Transverse colon (tissue), 3 donors: ENCODE data around the gene KIF5B.

Experiments
- CTCF ChIP-seq, 5 experiments: fragments of 200-600 bp in 3 of 5; fragments of 450-650 bp in 2 of 5; sonication (generic) in 3 of 5; IDR thresholded peaks; 1 replicate in 2 of 5; 2 replicates in 3 of 5; pipeline ENCODE4 v1.5.1; 2016 to 2017; ENCODE audit warnings: antibody characterized with exemption in 5 of 5, inconsistent platforms in 3 of 5, mild to moderate bottlenecking in 2 of 5, moderate library complexity in 1 of 5
- POLR2A ChIP-seq: fragments of 450-650 bp; IDR thresholded peaks from one replicate; pipeline ENCODE4 v1.6.1; 2016; ENCODE audit warnings: antibody characterized with exemption, mild to moderate bottlenecking, moderate library complexity

GRCh38 chr10:31978156-31978483, 78.1 kb downstream of the KIF5B start:
- no peak for TF ChIP-seq CTCF (IDR thresholded peaks at IDR 0.05)
- TF ChIP-seq POLR2A: no peak
